ENCODE results near the gene OTOP2. TPM values are rescaled to one million over a fixed set of nuclear protein-coding genes. Genes with fewer than 3 reads are reported as not detected.

The OTOP2 gene
- total RNA-seq, 1 experiment from 2014 or later, result 0.11 TPM

DNA sequence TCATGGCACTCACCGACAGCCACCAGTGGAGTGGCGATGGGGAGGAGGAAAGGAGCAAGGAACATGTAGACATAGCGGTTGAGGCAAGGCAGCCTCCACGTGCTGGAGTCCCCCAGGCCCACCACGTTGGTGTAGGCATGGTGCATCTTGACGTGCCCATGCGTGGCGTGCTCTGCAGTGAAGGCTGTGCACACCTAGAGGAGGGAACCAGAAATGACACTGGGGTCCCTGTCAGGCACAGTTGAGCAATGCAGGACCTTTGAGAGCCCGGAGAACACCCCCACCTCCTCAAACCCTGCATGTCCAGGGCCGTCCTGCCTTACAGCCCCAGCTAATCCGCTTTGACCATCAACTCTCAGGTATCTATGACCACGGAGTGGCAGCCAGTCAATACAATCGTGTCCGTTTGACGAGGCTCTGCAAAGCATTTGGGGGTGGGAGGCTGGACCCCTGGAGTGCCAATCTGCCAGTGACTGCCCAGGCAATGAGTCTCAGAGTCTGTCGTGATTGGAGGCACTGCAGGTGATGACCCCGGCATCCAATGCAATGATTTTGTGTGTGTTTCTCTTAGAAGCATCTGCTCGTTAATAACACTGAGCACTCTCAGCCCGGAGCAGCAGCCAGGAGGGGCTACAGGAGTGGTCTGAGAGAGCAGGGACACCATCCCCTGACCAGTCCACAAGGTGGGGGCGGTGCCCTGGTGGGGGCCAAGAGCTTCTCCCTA lies 41.4 kb upstream of the OTOP2 start:
- no peak overlapping the region for H3K27ac Mint-ChIP-seq
- H3K4ac ChIP-seq (ENCODE audit: low read depth, low read length), result no peak overlapping the region
- no peak overlapping the region for H2BK120ac ChIP-seq (ENCODE audit: low read depth, low read length, poor library complexity, severe bottlenecking)
- H2BK20ac ChIP-seq (ENCODE audit: low read depth, low read length, poor library complexity, severe bottlenecking), result no peak overlapping the region
- H3K27ac ChIP-seq (ENCODE audit: insufficient read length, low read depth, low read length), result no peak overlapping the region
- no peak for DNase-seq
- no peak overlapping the region for H3K4me2 ChIP-seq (ENCODE audit: insufficient read depth, insufficient read length, low read length)
- no peak overlapping the region for H2BK15ac ChIP-seq (ENCODE audit: low read depth, low read length)
- H4K91ac ChIP-seq (ENCODE audit: insufficient read length, low read depth, low read length), result no peak overlapping the region
- H3K36me3 Mint-ChIP-seq (ENCODE audit: insufficient read depth in 1 of 3, low read depth in 3 of 3), result no peaks in the 10 kb centered on the region
- no peaks in the 10 kb centered on the region for H3K79me1 ChIP-seq (ENCODE audit: insufficient read depth, low read depth, low read length, poor library complexity, severe bottlenecking)
- H2AFZ ChIP-seq (ENCODE audit: low read length), result no peak overlapping the region
- H3K56ac ChIP-seq (ENCODE audit: insufficient read length, low read depth, low read length), result no peak overlapping the region
- H4K8ac ChIP-seq (replicated peaks; ENCODE audit: insufficient read length, low read depth, low read length), result no peak overlapping the region
- H4K5ac ChIP-seq (ENCODE audit: insufficient read length, low read depth, low read length), result no peak overlapping the region
- no peaks in the 10 kb centered on the region for H4K20me1 ChIP-seq (ENCODE audit: control insufficient read depth, insufficient read depth, insufficient read length)
- H3K27me3 Mint-ChIP-seq (ENCODE audit: low read depth), result peaks cover 50% of the 10 kb centered on the region
- H2AK5ac ChIP-seq (ENCODE audit: insufficient read length, low read length), result no peak overlapping the region
- H3K4me1 Mint-ChIP-seq, result peaks cover 12 to 20% of the 10 kb centered on the region in 2 experiments
- no peak overlapping the region for H2BK12ac ChIP-seq (ENCODE audit: insufficient read length, low read depth, low read length)
- no peaks in the 10 kb centered on the region for H3K9me3 ChIP-seq (ENCODE audit: control insufficient read depth, low read depth, low read length)
- no peak overlapping the region; the same call in 1 of the 2 replicates for H3K14ac ChIP-seq (ENCODE audit: insufficient read depth, low read length)
- TF ChIP-seq, protein P1, sequence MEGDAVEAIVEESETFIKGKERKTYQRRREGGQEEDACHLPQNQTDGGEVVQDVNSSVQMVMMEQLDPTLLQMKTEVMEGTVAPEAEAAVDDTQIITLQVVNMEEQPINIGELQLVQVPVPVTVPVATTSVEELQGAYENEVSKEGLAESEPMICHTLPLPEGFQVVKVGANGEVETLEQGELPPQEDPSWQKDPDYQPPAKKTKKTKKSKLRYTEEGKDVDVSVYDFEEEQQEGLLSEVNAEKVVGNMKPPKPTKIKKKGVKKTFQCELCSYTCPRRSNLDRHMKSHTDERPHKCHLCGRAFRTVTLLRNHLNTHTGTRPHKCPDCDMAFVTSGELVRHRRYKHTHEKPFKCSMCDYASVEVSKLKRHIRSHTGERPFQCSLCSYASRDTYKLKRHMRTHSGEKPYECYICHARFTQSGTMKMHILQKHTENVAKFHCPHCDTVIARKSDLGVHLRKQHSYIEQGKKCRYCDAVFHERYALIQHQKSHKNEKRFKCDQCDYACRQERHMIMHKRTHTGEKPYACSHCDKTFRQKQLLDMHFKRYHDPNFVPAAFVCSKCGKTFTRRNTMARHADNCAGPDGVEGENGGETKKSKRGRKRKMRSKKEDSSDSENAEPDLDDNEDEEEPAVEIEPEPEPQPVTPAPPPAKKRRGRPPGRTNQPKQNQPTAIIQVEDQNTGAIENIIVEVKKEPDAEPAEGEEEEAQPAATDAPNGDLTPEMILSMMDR (conservative IDR thresholded peaks at IDR 0.05), result no peak; the same call in 2 of the 3 replicates
- H3T11ph ChIP-seq (ENCODE audit: low read length), result no peak overlapping the region
- no peaks in the 10 kb centered on the region for H3K79me2 ChIP-seq (ENCODE audit: insufficient read depth, low read length)
- H3K4me1 ChIP-seq (ENCODE audit: insufficient read depth, low read length), result no peaks in the 10 kb centered on the region; the same call in 1 of the 2 replicates
- H3K23ac ChIP-seq (ENCODE audit: insufficient read length, low read depth, low read length), result no peak overlapping the region
- no CpG with 5 or more reads among the region's 20 CpGs for WGBS (ENCODE audit: extremely low coverage, insufficient read length, low lambda C conversion rate)
- H2BK5ac ChIP-seq (ENCODE audit: insufficient read length, low read length), result no peak overlapping the region
- no peak overlapping the region for H3K9ac ChIP-seq (ENCODE audit: extremely low read depth, insufficient read length, low read length)
- H3K4me3 Mint-ChIP-seq, result no peak overlapping the region
- H3K18ac ChIP-seq (ENCODE audit: insufficient read length, low read depth, low read length), result no peak overlapping the region
- H3K27me3 ChIP-seq (ENCODE audit: insufficient read depth, low read length), result no peaks in the 10 kb centered on the region; the same call in 1 of the 2 replicates
- H3K9me3 Mint-ChIP-seq, result no peaks in the 10 kb centered on the region
- H3K23me2 ChIP-seq (ENCODE audit: insufficient read length, low read depth, low read length, poor library complexity, severe bottlenecking), result no peaks in the 10 kb centered on the region

Measured in H9 (cell line).